ENCODE results near the gene EFNA3. TPM values are rescaled to one million over a fixed set of nuclear protein-coding genes. Genes with fewer than 3 reads are reported as not detected.

Gene EFNA3
- total and polyA plus RNA-seq, 9 of the 15 experiments (the other 6 are each of a cell fraction or from before 2014, with no cell fraction given), result 0.59 to 7.9 (median 4.7) TPM

DNA sequence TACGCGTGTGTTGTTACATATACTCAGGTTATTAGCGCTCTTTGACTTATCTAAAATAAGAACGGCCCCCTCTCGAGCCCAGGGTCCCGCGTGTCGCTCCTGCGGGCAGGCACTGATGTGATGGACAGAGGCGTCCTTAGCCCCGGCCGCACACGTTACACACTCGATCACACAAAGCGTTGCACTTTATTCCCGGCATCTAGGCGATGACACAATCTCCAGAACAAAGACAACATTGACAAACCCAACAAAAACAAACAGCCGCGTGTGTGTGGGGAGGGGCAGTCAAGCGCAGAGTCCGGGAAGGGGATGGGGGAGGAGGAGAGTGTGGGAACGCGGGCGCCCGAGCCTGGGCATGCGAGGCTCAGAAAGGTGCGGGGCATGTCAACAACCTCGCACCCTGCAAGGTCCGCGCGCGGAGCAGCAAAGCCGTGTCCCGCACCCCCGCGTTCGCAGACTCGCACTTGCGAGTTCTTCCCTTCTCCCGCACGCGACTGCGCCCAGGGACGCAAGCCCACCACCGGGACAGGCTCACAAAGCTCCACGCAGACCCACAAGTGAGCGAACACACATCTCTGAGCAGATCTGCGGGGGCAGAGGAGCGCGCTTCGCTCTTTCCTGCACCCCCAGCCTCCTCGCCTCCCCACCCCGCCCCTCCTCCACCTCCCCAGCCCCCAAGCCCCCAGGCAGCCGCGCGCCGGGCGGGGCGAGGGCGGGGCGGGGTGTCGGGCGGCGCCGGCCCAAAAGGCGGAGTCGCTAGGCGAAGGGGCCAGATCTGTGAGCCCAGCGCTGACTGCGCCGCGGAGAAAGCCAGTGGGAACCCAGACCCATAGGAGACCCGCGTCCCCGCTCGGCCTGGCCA, 48.7 kb downstream of the EFNA3 start, which contains the start of gene EFNA1 (continued):
- TF ChIP-seq MGA (IDR thresholded peaks at IDR 0.05) (peak; percentile 44; the same call in 1 of the 2 replicates), ASH1L (IDR thresholded peaks at IDR 0.05; ENCODE audit: borderline replicate concordance, low read depth, partially characterized antibody) (no peak)
